Suprapubic skin (tissue), 4 donors: ENCODE results near the gene KISS1. TPM values are rescaled to one million over a fixed set of nuclear protein-coding genes. Genes with fewer than 3 reads are reported as not detected.

ENCODE experiments used
- DNase-seq, 2 donors: peaks; one replicate each; pipeline ENCODE4 v3.0.0-alpha.2; 2019; ENCODE audit warnings: low spot score in 2 of 2
- H3K27ac ChIP-seq: fragments of 200-600 bp; sonication (generic); one replicate; pipeline ENCODE4 v1.5.1; 2019
- H3K27me3 ChIP-seq: fragments of 200-600 bp; sonication (generic); one replicate; pipeline ENCODE4 v1.5.1; 2019
- H3K36me3 ChIP-seq: fragments of 200-600 bp; sonication (generic); one replicate; pipeline ENCODE4 v1.5.1; 2019
- H3K4me1 ChIP-seq: fragments of 200-600 bp; sonication (generic); one replicate; pipeline ENCODE4 v1.5.1; 2019
- H3K4me3 ChIP-seq: fragments of 200-600 bp; sonication (generic); one replicate; pipeline ENCODE4 v1.5.1; 2019; ENCODE audit warnings: mild to moderate bottlenecking
- H3K9me3 ChIP-seq: fragments of 200-600 bp; sonication (generic); one replicate; pipeline ENCODE4 v1.5.1; 2019
- CTCF ChIP-seq, 2 donors: fragments of 200-600 bp in 1 of 2; fragments of 450-650 bp in 1 of 2; sonication (generic) in 1 of 2; IDR thresholded peaks; one replicate each; pipeline ENCODE4 v1.5.1; 2016 to 2019; ENCODE audit warnings: antibody characterized with exemption in 2 of 2, mild to moderate bottlenecking in 1 of 2, moderate library complexity in 1 of 2
- EP300 ChIP-seq: sonication (generic); formaldehyde crosslinking; IDR thresholded peaks from one replicate; pipeline ENCODE4 v1.6.1; 2017; ENCODE audit warnings: antibody characterized with exemption
- POLR2A ChIP-seq, 2 donors: fragments of 450-650 bp; IDR thresholded peaks; one replicate each; pipeline ENCODE4 v1.6.1; 2017; ENCODE audit warnings: antibody characterized with exemption in 2 of 2, mild to moderate bottlenecking in 2 of 2, moderate library complexity in 2 of 2
- POLR2AphosphoS5 ChIP-seq, 3 donors: sonication (generic); formaldehyde crosslinking; IDR thresholded peaks; one replicate each; pipeline ENCODE4 v1.6.1; 2017; ENCODE audit warnings: antibody characterized with exemption in 3 of 3
- WGBS: methylation state at CpG from one replicate; pipeline ENCODE4 v1.1.5; 2018; 5-methylcytosine and 5-hydroxymethylcytosine counted together
- total RNA-seq, 4 donors: library from RNA; depleted of rRNA; stranded (reverse); fragments of >200 nt; gene quantifications; one replicate each; pipeline ENCODE4 v1.1.0, GENCODE V29; 2016

Gene KISS1
- total RNA-seq, 4 donors from 2014 or later, result not detected

GRCh38 chr1:204192046-204192445 lies 4.2 kb downstream of the KISS1 start:
- Histone ChIP-seq H3K4me1 (peaks cover 14% of the 10 kb centered on the region), H3K27ac (no peak overlapping the region), H3K36me3 (no peaks in the 10 kb centered on the region), H3K27me3 (peaks cover 19% of the 10 kb centered on the region), H3K4me3 (no peak overlapping the region), H3K9me3 (no peaks in the 10 kb centered on the region)
- DNase-seq, result no peak
- WGBS, result 85% methylated on average over 2 of the region's 2 CpGs
- TF ChIP-seq CTCF (IDR thresholded peaks at IDR 0.05) (no peak), POLR2AphosphoS5 (IDR thresholded peaks at IDR 0.05) (no peak), POLR2A (IDR thresholded peaks at IDR 0.05) (no peak), EP300 (no peak)

- Histone ChIP-seq H3K27me3 (peaks cover 25% of the 10 kb centered on the region), H3K36me3 (no peaks in the 10 kb centered on the region), H3K9me3 (no peaks in the 10 kb centered on the region), H3K4me1 (peaks cover 14% of the 10 kb centered on the region), H3K27ac (no peak overlapping the region), H3K4me3 (no peak overlapping the region)
- DNase-seq, result no peak
- TF ChIP-seq POLR2A (IDR thresholded peaks at IDR 0.05) (no peak), CTCF (IDR thresholded peaks at IDR 0.05) (no peak), EP300 (no peak), POLR2AphosphoS5 (IDR thresholded peaks at IDR 0.05) (no peak)
- 43% methylated on average over 7 of the region's 7 CpGs for WGBS
Observed at GRCh38 chr1:204191456-204191855, 4.8 kb downstream of the KISS1 start.

GRCh38 chr1:204190212-204191211 lies 5.8 kb downstream of the KISS1 start:
- WGBS, result 28% methylated on average over 13 of the region's 44 CpGs
- Histone ChIP-seq H3K9me3 (no peaks in the 10 kb centered on the region), H3K36me3 (no peaks in the 10 kb centered on the region), H3K4me1 (peaks cover 14% of the 10 kb centered on the region), H3K4me3 (peak overlapping the region; percentile 31), H3K27ac (no peak overlapping the region), H3K27me3 (peaks cover 34% of the 10 kb centered on the region)
- TF ChIP-seq CTCF (IDR thresholded peaks at IDR 0.05) (no peak), EP300 (no peak), POLR2AphosphoS5 (IDR thresholded peaks at IDR 0.05) (no peak), POLR2A (IDR thresholded peaks at IDR 0.05) (no peak)
- no peak for DNase-seq

- peaks cover 34% of the 10 kb centered on the region for H3K27me3 ChIP-seq
- no peak for DNase-seq
Observed at GRCh38 chr1:204188959-204189639, 7.2 kb downstream of the KISS1 start.

More at GRCh38 chr1:204188959-204189639, 7.2 kb downstream of the KISS1 start:
- Histone ChIP-seq H3K9me3 (no peaks in the 10 kb centered on the region), H3K4me3 (no peak overlapping the region), H3K36me3 (no peaks in the 10 kb centered on the region), H3K27ac (no peak overlapping the region), H3K4me1 (peaks cover 14% of the 10 kb centered on the region)
- TF ChIP-seq POLR2AphosphoS5 (IDR thresholded peaks at IDR 0.05) (no peak), EP300 (no peak), POLR2A (IDR thresholded peaks at IDR 0.05) (no peak), CTCF (IDR thresholded peaks at IDR 0.05) (no peak)
- WGBS, result 76% methylated on average over 11 of the region's 11 CpGs
